Mucosa of stomach (tissue), 1 donor: ENCODE results near the gene SEC14L6.
"Not testable (repeated sequence)": the region's sequence is repeated elsewhere in the genome, so short reads cannot be mapped to it uniquely, and the experiment has no call there.

Experiments
- H3K27me3 ChIP-seq: one replicate; pipeline ENCODE4 v1.7.0; 2013; ENCODE audit warnings: mild to moderate bottlenecking, low read length; ENCODE audit not compliant: control insufficient read depth, insufficient read depth
- H3K36me3 ChIP-seq: one replicate; pipeline ENCODE4 v1.7.0; 2013; ENCODE audit warnings: low read length; ENCODE audit not compliant: control insufficient read depth, insufficient read depth
- H3K4me1 ChIP-seq: one replicate; pipeline ENCODE4 v1.7.0; 2013; ENCODE audit warnings: mild to moderate bottlenecking, low read length; ENCODE audit not compliant: control insufficient read depth, insufficient read depth
- H3K4me3 ChIP-seq: one replicate; pipeline ENCODE4 v1.7.0; 2013; ENCODE audit warnings: low read length
- H3K9ac ChIP-seq: one replicate; pipeline ENCODE4 v1.7.0; 2013; ENCODE audit warnings: mild to moderate bottlenecking, low read length, moderate library complexity
- H3K9me3 ChIP-seq: one replicate; pipeline ENCODE4 v1.7.0; 2013; ENCODE audit warnings: mild to moderate bottlenecking, low read length, moderate library complexity; ENCODE audit not compliant: control insufficient read depth
- donor health status: Pancreatic carcinoma.

SEC14L6 gene

DNA sequence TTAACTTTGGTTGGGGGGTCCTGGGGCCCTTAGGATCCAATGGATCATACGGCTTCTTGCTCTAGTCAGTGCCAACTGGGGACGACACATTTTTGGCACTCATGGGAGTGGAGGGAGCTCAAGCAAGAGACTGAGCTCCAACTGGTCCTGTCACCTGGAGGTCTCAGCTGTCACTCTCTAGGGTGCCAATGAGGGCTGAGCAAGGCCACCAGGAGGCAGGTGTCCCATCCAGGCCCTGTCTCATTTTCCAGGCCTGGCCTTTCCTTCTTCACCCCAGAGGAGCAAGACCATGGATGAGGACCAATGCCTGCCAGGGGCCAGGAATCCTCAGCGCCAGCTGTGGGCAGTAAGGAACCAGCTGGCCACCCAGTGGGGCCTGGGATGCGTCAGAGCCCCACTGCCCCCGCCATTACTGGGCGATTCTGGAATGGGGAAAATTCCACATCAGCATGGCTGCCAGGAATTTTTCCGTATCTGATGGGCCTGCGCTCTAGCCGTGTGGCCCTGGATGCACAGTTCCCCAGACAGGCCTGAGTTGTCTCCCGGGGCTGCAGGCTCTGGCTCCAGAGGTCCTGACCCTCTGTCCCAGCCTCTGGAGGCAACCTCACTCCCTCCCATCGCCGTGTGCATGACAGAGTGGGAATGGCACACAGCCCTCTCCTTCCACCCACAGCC lies 28.6 kb upstream of the SEC14L6 start:
- Histone ChIP-seq H3K36me3 (peaks cover 7% of the 10 kb centered on the region), H3K27me3 (no peaks in the 10 kb centered on the region), H3K4me3 (no peak overlapping the region), H3K4me1 (peaks cover 40% of the 10 kb centered on the region), H3K9ac (peak overlapping the region; percentile 32), H3K9me3 (no peaks in the 10 kb centered on the region)

GRCh38 chr22:30574095-30574981 lies 27.8 kb upstream of the SEC14L6 start, which contains the start of gene GAL3ST1:
Gene GAL3ST1 (minus strand): TSS chr22:30574665. CDS start chr22:30557392, 17,273 bp downstream.
- Histone ChIP-seq H3K4me3 (peak within 1 kb of the TSS; percentile 68), H3K27me3 (no peaks in the 10 kb centered on the region), H3K36me3 (peaks cover 4% of the 10 kb centered on the region), H3K9me3 (no peaks in the 10 kb centered on the region), H3K4me1 (peaks cover 40% of the 10 kb centered on the region), H3K9ac (peak within 1 kb of the TSS; percentile 80)

DNA sequence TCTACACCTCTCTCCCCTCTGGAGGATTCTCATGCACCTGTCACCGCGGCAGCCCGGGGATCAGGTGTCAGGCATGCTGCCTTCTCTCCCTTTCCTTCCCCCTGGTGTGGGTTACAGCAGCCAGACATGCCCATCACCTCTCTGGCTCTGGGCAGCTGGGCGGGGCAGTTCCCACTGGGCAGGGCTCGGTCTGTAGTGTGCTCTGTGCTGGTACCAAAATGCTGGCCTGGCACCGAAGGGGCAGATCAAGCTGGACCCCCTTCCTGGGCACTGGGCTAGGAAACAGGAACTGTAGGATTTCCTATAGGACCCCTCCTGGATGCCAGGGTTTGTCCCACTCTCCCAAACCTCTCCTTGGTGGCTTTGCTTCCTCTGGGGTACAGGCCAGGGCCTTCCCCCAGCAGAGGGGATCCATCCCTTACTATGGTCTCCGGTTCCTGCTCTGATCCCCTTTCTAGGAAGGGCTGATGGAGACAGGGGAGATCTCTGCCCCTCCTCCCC lies 27.1 kb upstream of the SEC14L6 start:
- peak overlapping the region; percentile 68 for H3K4me3 ChIP-seq
- peak overlapping the region; percentile 80 for H3K9ac ChIP-seq

DNA sequence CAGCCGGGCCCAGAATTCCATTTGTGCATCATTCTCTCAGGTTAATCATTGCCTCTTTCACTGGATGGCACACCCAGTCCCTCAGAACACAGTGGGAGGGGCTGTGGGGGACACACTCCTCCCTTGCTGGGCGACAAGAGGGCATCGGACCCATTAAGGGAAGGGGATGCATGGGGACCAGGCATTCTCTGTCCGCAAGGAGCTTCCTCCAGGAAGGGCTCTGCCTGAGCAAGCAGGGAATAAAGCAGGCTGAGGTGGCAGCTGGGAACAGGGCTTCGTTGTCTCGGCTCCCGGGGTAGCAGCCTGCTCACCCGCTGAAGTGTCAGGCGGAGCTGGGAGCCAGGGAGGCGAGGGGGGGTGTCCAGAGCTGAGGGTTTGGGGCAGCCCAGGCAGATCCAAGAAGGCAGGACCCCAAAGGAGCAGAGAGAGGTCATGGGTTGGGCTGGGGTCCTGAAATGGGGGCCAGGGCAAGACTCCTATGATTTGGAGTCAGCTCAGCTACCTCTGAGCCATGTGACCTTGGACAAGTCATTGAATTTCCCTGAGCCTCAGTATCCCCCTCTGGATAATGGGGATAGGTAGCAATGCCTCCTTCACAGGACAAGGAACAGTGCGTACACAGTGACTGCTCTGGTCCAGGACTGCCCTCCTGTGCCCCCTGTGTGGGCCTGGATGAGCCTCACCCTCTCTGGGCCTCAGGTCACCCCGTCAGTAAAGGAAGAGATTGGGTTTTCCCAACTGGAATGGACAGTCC lies 26.5 kb upstream of the SEC14L6 start:
- no peaks in the 10 kb centered on the region for H3K27me3 ChIP-seq
- peak overlapping the region; percentile 68 for H3K4me3 ChIP-seq
- peaks cover 40% of the 10 kb centered on the region for H3K4me1 ChIP-seq
- no peaks in the 10 kb centered on the region for H3K36me3 ChIP-seq
- H3K9ac ChIP-seq, result peak overlapping the region; percentile 44
- no peaks in the 10 kb centered on the region for H3K9me3 ChIP-seq

More for the DNA sequence above, 27.1 kb upstream of the SEC14L6 start:
- peaks cover 40% of the 10 kb centered on the region for H3K4me1 ChIP-seq
- no peaks in the 10 kb centered on the region for H3K27me3 ChIP-seq
- no peaks in the 10 kb centered on the region for H3K36me3 ChIP-seq
- no peaks in the 10 kb centered on the region for H3K9me3 ChIP-seq

GRCh38 chr22:30572210-30572609 lies 25.7 kb upstream of the SEC14L6 start:
- Histone ChIP-seq H3K36me3 (no peaks in the 10 kb centered on the region), H3K9me3 (no peaks in the 10 kb centered on the region), H3K4me1 (peaks cover 40% of the 10 kb centered on the region), H3K27me3 (no peaks in the 10 kb centered on the region), H3K9ac (peak overlapping the region; percentile 12), H3K4me3 (no peak overlapping the region)

- no peak overlapping the region for H3K4me3 ChIP-seq
- H3K27me3 ChIP-seq, result no peaks in the 10 kb centered on the region
- H3K9ac ChIP-seq, result no peak overlapping the region
- peaks cover 25% of the 10 kb centered on the region for H3K4me1 ChIP-seq
- H3K9me3 ChIP-seq, result no peaks in the 10 kb centered on the region
- H3K36me3 ChIP-seq, result no peaks in the 10 kb centered on the region
These were observed 23.2 kb upstream of the SEC14L6 start for GRCh38 chr22:30569674-30570202.

DNA sequence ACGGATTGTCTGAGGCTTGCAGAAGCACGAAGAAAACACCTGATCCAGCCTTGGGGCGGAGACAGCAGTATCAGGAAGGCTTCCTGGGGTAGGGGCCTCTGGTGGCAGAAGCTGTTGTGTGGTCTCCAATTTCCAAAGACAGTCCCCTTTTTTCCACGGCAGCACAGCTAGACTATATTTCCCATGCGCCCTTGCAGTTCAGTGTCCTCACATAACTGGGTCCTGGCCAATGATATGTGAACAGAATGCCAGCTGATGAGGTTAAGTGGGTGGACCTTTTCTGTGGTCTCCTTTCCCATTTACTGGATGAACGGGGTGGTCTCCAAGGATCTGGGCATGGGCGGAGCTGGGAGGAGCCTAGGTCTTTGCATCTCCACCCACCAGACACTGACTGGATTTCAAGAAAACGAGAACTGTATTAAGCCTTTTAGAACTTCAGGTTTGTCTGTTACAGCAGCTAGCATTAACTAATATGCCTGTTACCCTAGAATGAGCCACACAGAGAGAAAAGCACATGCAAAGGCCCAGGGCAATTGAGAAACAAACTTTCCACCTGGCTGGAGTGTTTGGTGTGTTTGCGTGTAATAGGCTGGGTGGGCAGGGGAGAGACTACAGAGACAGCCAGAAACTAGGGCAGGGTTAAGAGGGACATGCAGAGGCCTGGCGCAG lies 21.7 kb upstream of the SEC14L6 start:
- Histone ChIP-seq H3K27me3 (no peaks in the 10 kb centered on the region), H3K9ac (no peak overlapping the region), H3K9me3 (no peaks in the 10 kb centered on the region), H3K4me1 (peaks cover 17% of the 10 kb centered on the region), H3K4me3 (no peak overlapping the region), H3K36me3 (no peaks in the 10 kb centered on the region)

DNA sequence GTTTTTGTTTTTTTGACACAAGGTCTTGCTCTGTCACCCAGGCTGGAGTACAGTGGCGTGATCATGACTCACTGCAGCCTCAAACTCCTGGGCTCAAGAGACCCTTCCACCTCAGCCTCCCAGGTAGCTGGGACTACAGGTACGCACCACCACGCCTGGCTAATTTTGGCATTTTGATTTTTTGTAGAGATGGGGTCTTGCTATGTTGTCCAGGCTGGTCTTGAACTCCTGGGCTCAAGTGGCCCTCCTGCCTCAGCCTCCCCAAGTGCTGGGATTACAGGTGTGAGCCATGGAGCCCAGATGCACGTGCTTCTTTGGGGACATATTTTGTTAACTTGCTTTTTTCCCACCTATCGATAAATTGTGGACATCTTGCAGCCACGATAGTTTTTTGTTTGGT lies 20.7 kb upstream of the SEC14L6 start:
- H3K36me3 ChIP-seq, H3K4me3 ChIP-seq, H3K9me3 ChIP-seq, H3K4me1 ChIP-seq, H3K27me3 ChIP-seq, H3K9ac ChIP-seq: not testable (repeated sequence)

DNA sequence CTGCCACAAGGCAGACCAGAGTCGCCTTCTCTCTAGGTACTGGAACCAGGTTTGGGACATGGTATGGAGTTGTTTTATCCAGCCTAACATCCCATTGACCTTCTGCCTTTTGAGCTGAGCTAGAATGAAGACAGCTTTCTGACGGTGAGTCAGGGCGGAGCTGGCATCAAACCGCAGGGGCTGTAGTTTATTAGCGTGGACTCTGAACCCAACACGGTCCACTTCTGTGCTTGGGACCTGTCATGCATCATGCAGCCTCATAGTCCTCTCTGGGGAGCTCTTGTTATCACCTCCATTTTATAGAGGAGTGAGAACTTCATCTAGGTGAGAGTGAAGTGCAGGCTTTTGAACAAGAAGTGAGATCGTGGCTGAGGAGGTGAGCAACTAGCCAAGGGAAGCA lies 19.6 kb upstream of the SEC14L6 start:
- Histone ChIP-seq H3K9ac (no peak overlapping the region), H3K4me1 (peaks cover 3% of the 10 kb centered on the region), H3K36me3 (no peaks in the 10 kb centered on the region), H3K9me3 (no peaks in the 10 kb centered on the region), H3K4me3 (no peak overlapping the region), H3K27me3 (no peaks in the 10 kb centered on the region)

DNA sequence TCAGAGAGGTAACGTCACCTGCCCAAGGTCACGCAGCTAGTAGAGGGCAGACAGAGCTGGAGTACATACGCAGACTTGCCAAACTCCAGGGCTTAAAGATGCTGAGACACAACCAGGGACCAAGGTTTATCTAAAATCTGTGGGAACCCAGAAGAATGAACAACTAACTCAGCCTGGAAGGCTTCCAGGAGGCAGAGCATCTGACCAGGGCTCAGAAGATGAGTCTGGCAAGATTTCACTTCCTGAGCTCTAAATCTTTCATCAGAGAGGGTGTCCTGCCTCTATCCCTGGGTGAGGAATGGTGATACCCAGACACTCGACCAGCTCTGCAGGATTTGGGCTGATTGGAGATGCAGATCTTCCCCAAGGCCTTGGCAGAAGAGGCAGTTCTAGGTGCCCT lies 18.8 kb upstream of the SEC14L6 start:
- Histone ChIP-seq H3K9ac (no peak overlapping the region), H3K4me3 (no peak overlapping the region), H3K27me3 (no peaks in the 10 kb centered on the region), H3K4me1 (peaks cover 3% of the 10 kb centered on the region), H3K36me3 (no peaks in the 10 kb centered on the region), H3K9me3 (no peaks in the 10 kb centered on the region)

- Histone ChIP-seq H3K27me3 (no peaks in the 10 kb centered on the region), H3K9me3 (no peaks in the 10 kb centered on the region), H3K4me1 (peaks cover 3% of the 10 kb centered on the region), H3K36me3 (no peaks in the 10 kb centered on the region), H3K4me3 (no peak overlapping the region), H3K9ac (no peak overlapping the region)
These were observed 18.2 kb upstream of the SEC14L6 start for GRCh38 chr22:30564761-30565119.
